NCI-H2107 (cell line): ENCODE results near the gene KIF13A.
"Not testable (repeated sequence)": the region's sequence is repeated elsewhere in the genome, so short reads cannot be mapped to it uniquely, and the experiment has no call there.

Source experiments
- DNase-seq: peaks from one replicate; lab custom pipeline; 2025; lab: John Stamatoyannopoulos, UW

KIF13A gene

DNA sequence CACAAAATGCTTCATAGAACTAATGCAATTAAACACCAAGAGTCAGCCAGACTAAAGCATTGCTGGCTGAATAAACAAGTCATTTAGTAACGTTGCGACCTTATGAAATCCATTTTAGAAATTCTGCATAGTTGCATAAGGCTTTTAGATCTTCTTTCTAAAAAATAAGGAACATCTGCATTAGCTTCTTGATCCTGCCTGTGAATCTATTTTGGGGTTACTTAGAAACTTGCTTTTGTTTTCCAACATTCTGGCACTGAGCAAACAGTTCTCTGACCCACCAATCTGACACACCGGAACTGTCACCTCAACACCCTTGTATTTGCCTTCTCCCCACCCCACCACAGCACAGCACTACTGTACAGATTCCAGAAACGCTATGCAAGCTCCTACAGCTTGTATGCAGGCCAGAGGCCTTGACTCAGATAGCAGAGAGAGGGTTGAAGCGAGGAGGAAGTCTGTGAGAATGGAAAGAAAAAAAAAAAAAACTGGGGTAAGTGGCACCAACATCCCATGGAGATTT lies 55.0 kb downstream of the KIF13A start:
- DNase-seq: no peak

DNA sequence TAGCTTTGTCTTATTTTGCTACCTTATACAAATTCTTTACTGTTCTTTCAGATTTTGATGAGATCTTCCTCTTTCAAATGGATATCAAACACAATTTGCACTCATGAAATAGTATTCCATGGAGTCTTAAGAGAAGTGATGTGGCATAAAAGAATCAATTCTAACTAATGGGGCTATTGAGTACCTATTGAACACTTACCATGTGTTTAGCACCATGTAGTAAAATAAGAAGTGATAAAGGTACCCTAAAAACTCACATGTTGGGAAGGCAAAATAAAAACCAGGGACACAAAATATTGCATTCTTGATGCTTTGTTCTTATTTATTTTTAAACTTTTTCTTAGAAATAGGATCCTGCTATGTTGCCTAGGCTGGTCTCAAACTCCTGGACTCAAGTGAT lies 56.2 kb downstream of the KIF13A start:
- no peak for DNase-seq

- no peak for DNase-seq
Observed at GRCh38 chr6:17930321-17930993, 57.0 kb downstream of the KIF13A start.

- no peak for DNase-seq
Observed at GRCh38 chr6:17928514-17929430, 58.7 kb downstream of the KIF13A start.

GRCh38 chr6:17927705-17928104 lies 59.7 kb downstream of the KIF13A start:
- no peak for DNase-seq

- no peak for DNase-seq
Observed at GRCh38 chr6:17923401-17923863, 64.0 kb downstream of the KIF13A start.

- no peak for DNase-seq
Observed at GRCh38 chr6:17921454-17921853, 66.0 kb downstream of the KIF13A start.

GRCh38 chr6:17919496-17919895 lies 67.9 kb downstream of the KIF13A start:
- DNase-seq: no peak

GRCh38 chr6:17917837-17918763 lies 69.3 kb downstream of the KIF13A start:
- DNase-seq: no peak

DNA sequence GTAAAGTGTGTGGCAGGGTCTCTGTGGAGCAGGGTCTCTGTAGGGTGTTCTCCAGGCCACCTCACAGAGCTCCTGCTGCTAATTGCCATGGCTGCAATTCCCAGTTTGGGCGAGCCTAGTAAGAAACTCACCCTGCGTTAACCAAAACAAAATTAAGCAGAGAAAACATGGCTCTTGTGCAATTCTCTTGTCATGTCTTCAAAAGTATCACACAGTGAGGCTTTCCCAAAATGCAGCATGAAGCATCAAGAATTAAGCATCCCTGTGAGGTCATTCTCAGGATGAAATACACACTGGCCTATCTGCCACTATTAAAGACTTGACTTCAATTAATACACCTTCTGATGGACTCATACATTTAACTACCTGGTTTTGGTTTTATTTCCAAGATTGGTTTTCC lies 72.8 kb downstream of the KIF13A start:
- DNase-seq: no peak

- DNase-seq: no peak
Observed at GRCh38 chr6:17912521-17912920, 74.9 kb downstream of the KIF13A start.

DNA sequence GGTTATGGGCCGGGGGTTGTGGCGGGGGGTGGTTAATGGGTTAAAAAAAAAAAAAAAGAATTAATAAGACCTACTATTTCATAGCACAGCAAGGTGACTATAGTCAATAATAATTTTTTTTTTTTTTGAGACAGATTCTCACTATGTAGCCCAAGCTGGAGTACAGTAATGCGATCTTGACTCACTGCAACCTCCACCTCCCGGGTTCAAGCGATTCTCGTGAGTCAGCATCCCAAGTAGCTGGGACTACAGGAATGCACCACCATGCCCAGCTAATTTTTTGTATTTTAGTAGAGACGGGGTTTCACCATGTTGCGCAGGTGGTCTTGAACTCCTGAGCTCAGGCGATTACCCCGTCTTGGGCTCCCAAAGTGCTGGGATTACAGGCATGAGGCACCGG lies 75.8 kb downstream of the KIF13A start:
- not testable (repeated sequence) for DNase-seq

GRCh38 chr6:17910189-17910588 lies 77.2 kb downstream of the KIF13A start:
- no peak for DNase-seq

DNA sequence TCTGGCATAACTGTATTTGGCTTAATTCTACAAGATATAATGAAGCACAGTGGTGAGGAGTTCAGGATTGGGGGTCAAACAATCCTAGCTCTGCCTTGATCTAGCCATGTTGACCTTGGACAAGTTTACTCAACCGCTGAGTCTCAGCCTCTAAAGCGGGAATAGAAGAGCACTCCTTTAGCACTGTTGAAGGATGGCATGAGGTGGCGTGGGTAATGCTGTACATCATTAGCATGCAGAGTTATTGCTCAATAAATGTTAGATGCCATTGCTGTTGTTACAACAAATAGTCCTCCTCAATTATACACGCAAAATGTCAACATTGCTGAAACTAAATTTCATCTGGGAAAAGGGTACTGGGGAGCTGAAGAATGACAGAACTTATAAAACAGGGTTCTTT lies 78.6 kb downstream of the KIF13A start:
- DNase-seq: no peak

- DNase-seq: no peak
Observed at GRCh38 chr6:17907406-17908229, 79.8 kb downstream of the KIF13A start.

- no peak for DNase-seq
Observed at GRCh38 chr6:17905611-17906592, 81.5 kb downstream of the KIF13A start.

DNA sequence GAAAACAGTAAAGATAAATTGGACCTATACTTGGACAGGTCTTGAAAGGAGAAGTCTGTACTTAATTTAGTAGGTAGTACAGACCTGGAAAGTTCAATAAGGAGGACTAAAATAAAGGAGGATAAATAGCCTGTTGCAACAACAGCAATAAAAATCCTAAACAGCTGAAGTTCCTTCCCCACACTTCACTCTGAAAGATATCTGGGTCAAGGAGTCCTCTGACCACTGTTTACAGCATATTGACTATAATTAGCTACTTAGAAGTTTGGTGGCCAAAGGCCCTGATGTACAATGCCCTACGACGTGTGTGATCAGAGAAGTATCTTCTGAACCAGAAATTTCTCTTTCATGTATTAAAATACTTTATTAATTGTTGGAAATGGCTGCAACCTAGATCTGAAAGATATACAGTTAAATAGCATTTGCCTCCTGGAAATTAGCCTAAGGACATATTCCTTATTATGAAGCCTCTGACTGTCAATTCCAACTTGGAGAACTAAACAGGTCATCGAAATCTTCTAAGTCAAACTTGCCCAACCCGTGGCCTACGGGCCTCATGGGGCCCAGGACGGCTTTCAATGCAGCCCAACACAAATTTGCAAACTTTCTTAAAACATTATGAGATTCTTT lies 82.8 kb downstream of the KIF13A start:
- DNase-seq: no peak

- DNase-seq: no peak
Observed at GRCh38 chr6:17902974-17903373, 84.5 kb downstream of the KIF13A start.

- DNase-seq: no peak
Observed at GRCh38 chr6:17901493-17901892, 85.9 kb downstream of the KIF13A start.
